NB4 (cell line): ENCODE results near the gene FOXP3.

ENCODE experiments used
- MYC ChIP-seq: IDR thresholded peaks from 2 replicates; pipeline ENCODE4 v1.6.1; 2011; ENCODE audit warnings: low read depth, low read length
- POLR2A ChIP-seq: IDR thresholded peaks from 2 replicates; pipeline ENCODE4 v1.6.1; 2011; ENCODE audit warnings: mild to moderate bottlenecking; ENCODE audit not compliant: insufficient read length; ENCODE audit errors: extremely low read depth
- TF ChIP-seq, protein P1 (sequence below): IDR thresholded peaks from one replicate; pipeline ENCODE4 v1.5.1; 2012; ENCODE audit warnings: low read depth, low read length
- TF ChIP-seq, protein P2 (sequence below): IDR thresholded peaks from 2 replicates; pipeline ENCODE4 v1.6.1; 2011; ENCODE audit warnings: low read depth, low read length

DNA sequence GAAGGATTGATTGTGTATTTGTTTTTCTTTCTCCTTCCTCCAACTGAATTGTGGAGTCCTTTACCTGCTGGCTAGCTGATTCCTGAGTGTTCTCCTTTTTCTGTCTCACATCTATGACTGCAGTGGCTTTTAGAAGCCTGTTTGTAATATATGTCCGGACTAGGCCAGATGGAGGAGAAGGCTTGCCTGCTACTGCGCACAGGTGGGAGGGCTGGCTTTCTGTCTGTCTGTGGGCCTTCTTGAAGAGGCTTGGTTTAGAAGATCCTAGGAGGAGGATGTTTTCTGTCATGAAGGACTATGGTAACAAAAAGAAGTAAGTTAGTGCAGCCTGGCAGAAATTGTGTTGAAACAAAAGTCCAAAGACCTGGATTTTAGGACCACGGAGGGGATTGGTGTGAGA, 13.6 kb upstream of the FOXP3 start:
- TF ChIP-seq, protein P1, sequence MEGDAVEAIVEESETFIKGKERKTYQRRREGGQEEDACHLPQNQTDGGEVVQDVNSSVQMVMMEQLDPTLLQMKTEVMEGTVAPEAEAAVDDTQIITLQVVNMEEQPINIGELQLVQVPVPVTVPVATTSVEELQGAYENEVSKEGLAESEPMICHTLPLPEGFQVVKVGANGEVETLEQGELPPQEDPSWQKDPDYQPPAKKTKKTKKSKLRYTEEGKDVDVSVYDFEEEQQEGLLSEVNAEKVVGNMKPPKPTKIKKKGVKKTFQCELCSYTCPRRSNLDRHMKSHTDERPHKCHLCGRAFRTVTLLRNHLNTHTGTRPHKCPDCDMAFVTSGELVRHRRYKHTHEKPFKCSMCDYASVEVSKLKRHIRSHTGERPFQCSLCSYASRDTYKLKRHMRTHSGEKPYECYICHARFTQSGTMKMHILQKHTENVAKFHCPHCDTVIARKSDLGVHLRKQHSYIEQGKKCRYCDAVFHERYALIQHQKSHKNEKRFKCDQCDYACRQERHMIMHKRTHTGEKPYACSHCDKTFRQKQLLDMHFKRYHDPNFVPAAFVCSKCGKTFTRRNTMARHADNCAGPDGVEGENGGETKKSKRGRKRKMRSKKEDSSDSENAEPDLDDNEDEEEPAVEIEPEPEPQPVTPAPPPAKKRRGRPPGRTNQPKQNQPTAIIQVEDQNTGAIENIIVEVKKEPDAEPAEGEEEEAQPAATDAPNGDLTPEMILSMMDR = no peak
- TF ChIP-seq POLR2A (no peak), MYC (no peak)
- TF ChIP-seq, protein P2, sequence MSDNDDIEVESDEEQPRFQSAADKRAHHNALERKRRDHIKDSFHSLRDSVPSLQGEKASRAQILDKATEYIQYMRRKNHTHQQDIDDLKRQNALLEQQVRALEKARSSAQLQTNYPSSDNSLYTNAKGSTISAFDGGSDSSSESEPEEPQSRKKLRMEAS = no peak
